ENCODE results near the gene FUT6. TPM values are rescaled to one million over a fixed set of nuclear protein-coding genes. Genes with fewer than 3 reads are reported as not detected.

Gene FUT6
- total RNA-seq, 1 donor from 2014 or later = not detected

DNA sequence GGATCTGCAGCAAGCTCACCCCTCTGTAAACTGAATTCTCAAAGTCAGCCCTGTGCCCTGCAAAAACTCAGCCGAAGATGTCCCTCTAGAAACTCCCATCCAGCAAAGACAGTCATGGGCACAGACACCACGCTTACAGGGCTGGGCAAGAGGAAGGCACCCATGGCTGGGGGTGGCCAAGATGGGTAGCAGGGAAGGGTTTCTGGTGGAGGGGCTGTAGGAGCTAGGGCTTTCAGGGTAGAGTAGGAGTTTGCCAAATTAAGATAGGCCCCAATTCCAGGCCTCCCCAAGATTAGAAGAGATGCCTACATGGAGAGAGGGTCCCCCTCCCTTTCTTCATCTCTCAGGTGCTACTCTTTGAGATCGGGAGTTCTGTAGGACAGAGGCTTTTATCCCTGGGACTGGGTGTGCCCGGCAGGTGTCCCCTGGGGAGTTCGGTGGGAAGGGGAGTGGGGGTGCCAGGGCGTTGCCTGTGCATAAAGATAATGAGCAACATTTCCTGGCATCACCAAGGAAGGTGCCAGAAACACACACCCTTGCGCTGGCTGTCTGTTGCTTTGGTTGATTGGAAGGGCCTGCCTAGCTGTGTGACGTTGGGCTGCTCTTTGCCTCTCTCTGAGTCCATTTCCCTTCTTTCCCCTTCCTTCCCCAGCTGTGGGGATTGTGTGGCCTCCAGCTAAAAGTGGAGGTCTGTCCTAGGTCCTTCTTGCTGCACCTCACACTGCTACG lies 25.2 kb downstream of the FUT6 start:
- no peaks in the 10 kb centered on the region for H3K9me3 Mint-ChIP-seq (ENCODE audit: low read depth)
- no peaks in the 10 kb centered on the region for H3K4me1 Mint-ChIP-seq (ENCODE audit: low read depth)
- no peak overlapping the region for H3K4me3 Mint-ChIP-seq (ENCODE audit: low read depth)
- DNase-seq (ENCODE audit: low spot score, unreplicated experiment) = no peak
- TF ChIP-seq, protein P1, sequence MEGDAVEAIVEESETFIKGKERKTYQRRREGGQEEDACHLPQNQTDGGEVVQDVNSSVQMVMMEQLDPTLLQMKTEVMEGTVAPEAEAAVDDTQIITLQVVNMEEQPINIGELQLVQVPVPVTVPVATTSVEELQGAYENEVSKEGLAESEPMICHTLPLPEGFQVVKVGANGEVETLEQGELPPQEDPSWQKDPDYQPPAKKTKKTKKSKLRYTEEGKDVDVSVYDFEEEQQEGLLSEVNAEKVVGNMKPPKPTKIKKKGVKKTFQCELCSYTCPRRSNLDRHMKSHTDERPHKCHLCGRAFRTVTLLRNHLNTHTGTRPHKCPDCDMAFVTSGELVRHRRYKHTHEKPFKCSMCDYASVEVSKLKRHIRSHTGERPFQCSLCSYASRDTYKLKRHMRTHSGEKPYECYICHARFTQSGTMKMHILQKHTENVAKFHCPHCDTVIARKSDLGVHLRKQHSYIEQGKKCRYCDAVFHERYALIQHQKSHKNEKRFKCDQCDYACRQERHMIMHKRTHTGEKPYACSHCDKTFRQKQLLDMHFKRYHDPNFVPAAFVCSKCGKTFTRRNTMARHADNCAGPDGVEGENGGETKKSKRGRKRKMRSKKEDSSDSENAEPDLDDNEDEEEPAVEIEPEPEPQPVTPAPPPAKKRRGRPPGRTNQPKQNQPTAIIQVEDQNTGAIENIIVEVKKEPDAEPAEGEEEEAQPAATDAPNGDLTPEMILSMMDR (IDR thresholded peaks at IDR 0.05; ENCODE audit: unreplicated experiment) = no peak
- H3K27me3 Mint-ChIP-seq = peaks cover 23% of the 10 kb centered on the region
- no peak overlapping the region for H3K27ac Mint-ChIP-seq
- H3K36me3 Mint-ChIP-seq (ENCODE audit: insufficient read depth) = no peaks in the 10 kb centered on the region

DNA sequence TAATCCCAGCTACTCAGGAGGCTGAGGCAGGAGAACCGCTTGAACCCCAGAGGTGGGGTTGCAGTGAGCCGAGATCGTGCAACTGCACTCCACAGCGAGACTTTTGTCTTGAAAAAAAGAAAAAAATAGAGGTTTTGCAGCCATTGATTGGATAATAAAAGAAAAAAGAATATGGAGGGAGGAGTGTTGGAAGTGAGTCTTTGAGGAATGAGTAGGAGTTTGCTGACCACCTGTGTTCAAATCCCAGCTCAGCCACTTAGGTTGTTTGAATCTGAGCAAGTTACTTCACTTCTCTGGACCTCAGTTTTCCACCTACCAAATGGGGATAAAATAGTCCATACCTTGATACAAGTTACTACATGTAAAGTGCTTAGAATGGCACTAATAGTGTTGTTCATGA lies 28.4 kb downstream of the FUT6 start:
- H3K27ac Mint-ChIP-seq = no peak overlapping the region
- H3K4me3 Mint-ChIP-seq (ENCODE audit: low read depth) = no peak overlapping the region
- H3K9me3 Mint-ChIP-seq (ENCODE audit: low read depth) = no peaks in the 10 kb centered on the region
- TF ChIP-seq, protein P1 (IDR thresholded peaks at IDR 0.05; ENCODE audit: unreplicated experiment) = no peak
- no peaks in the 10 kb centered on the region for H3K36me3 Mint-ChIP-seq (ENCODE audit: insufficient read depth)
- no peak for DNase-seq (ENCODE audit: low spot score, unreplicated experiment)
- peaks cover 16% of the 10 kb centered on the region for H3K27me3 Mint-ChIP-seq
- H3K4me1 Mint-ChIP-seq (ENCODE audit: low read depth) = no peaks in the 10 kb centered on the region

DNA sequence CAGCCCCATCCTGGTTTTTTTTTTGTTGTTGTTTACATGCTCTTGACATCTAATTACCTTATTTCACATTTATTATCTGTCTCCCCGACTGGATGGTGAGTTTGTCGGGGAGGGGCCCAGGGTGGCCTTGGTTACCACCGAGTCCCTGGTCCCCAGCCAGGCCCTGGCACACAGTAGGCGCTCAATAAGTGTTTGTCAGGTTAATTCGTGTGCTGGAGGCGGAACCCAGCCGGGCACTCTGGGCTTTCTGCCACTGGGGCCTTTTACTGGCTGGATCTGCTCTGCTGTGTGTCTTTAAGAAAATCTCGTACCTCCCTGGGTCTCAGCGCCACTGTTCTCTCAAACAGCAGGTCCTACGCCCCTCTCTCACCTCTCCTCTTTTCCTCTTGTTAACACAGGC lies 30.0 kb downstream of the FUT6 start:
- no peak for DNase-seq (ENCODE audit: low spot score, unreplicated experiment)
- H3K9me3 Mint-ChIP-seq (ENCODE audit: low read depth) = no peaks in the 10 kb centered on the region
- peaks cover 13% of the 10 kb centered on the region for H3K27me3 Mint-ChIP-seq
- H3K27ac Mint-ChIP-seq = no peak overlapping the region
- H3K4me3 Mint-ChIP-seq (ENCODE audit: low read depth) = no peak overlapping the region
- H3K36me3 Mint-ChIP-seq (ENCODE audit: insufficient read depth) = no peaks in the 10 kb centered on the region
- no peaks in the 10 kb centered on the region for H3K4me1 Mint-ChIP-seq (ENCODE audit: low read depth)
- TF ChIP-seq, protein P1 (IDR thresholded peaks at IDR 0.05; ENCODE audit: unreplicated experiment) = no peak

- H3K27me3 Mint-ChIP-seq = peaks cover 18% of the 10 kb centered on the region
- DNase-seq (ENCODE audit: low spot score, unreplicated experiment) = no peak
- TF ChIP-seq, protein P1 (IDR thresholded peaks at IDR 0.05; ENCODE audit: unreplicated experiment) = no peak
- peaks cover 3% of the 10 kb centered on the region for H3K4me1 Mint-ChIP-seq (ENCODE audit: low read depth)
- H3K9me3 Mint-ChIP-seq (ENCODE audit: low read depth) = no peaks in the 10 kb centered on the region
- no peaks in the 10 kb centered on the region for H3K36me3 Mint-ChIP-seq (ENCODE audit: insufficient read depth)
- H3K4me3 Mint-ChIP-seq (ENCODE audit: low read depth) = no peak overlapping the region
- no peak overlapping the region for H3K27ac Mint-ChIP-seq
Measured at GRCh38 chr19:5809053-5809452, 30.4 kb downstream of the FUT6 start.

GRCh38 chr19:5808120-5808816 lies 31.2 kb downstream of the FUT6 start:
- TF ChIP-seq, protein P1 (IDR thresholded peaks at IDR 0.05; ENCODE audit: unreplicated experiment) = no peak
- Mint-ChIP-seq H3K36me3 (ENCODE audit: insufficient read depth) (no peaks in the 10 kb centered on the region), H3K27me3 (peaks cover 23% of the 10 kb centered on the region), H3K9me3 (ENCODE audit: low read depth) (no peaks in the 10 kb centered on the region), H3K4me1 (ENCODE audit: low read depth) (peaks cover 3% of the 10 kb centered on the region), H3K4me3 (ENCODE audit: low read depth) (no peak overlapping the region), H3K27ac (no peak overlapping the region)
- DNase-seq (ENCODE audit: low spot score, unreplicated experiment) = no peak

Data from progenitor cell of endocrine pancreas (in vitro differentiated cells).